ENCODE results near the gene GDPD5.

- TF ChIP-seq CTCF (conservative IDR thresholded peaks at IDR 0.05; ENCODE audit: low read length) (no peak), EZH2phosphoT487 (IDR thresholded peaks at IDR 0.05; ENCODE audit: borderline replicate concordance, low read depth, low read length) (no peak)
These were observed 9.3 kb upstream of the GDPD5 start for GRCh38 chr11:75535071-75535470.
